ENCODE data around the gene TRIO.

DNA sequence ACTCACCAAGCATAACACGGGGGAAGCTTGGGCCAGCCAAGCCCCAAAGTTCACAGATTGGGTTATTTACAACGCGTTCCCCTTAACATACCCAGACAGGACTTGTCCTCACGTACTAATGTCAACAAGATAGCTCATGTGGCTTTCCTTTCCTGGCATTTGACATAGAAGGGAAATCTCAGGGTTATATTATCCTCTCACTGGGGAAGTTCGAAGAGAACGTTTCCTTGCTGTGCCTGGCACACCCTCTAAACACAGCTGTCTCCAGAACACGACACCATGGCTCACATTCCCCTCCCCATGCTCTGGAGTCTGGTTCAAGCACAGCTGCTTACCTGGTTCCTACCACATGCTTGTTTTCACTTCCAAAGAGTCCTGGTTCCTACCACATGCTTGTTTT, 391.6 kb downstream of the TRIO start:
- TF ChIP-seq, protein P1, sequence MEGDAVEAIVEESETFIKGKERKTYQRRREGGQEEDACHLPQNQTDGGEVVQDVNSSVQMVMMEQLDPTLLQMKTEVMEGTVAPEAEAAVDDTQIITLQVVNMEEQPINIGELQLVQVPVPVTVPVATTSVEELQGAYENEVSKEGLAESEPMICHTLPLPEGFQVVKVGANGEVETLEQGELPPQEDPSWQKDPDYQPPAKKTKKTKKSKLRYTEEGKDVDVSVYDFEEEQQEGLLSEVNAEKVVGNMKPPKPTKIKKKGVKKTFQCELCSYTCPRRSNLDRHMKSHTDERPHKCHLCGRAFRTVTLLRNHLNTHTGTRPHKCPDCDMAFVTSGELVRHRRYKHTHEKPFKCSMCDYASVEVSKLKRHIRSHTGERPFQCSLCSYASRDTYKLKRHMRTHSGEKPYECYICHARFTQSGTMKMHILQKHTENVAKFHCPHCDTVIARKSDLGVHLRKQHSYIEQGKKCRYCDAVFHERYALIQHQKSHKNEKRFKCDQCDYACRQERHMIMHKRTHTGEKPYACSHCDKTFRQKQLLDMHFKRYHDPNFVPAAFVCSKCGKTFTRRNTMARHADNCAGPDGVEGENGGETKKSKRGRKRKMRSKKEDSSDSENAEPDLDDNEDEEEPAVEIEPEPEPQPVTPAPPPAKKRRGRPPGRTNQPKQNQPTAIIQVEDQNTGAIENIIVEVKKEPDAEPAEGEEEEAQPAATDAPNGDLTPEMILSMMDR (conservative IDR thresholded peaks at IDR 0.05; ENCODE audit: low read depth, low read length): no peak
- TF ChIP-seq EZH2 (IDR thresholded peaks at IDR 0.05; ENCODE audit: low read length, unreplicated experiment): no peak
- no peak for TF ChIP-seq EZH2phosphoT487 (IDR thresholded peaks at IDR 0.05; ENCODE audit: borderline replicate concordance, low read length)
